Gastrocnemius medialis (tissue), 4 donors: ENCODE measurements around the gene CFDP1. TPM values are rescaled to one million over a fixed set of nuclear protein-coding genes. Genes with fewer than 3 reads are reported as not detected.

ENCODE experiments used
- ATAC-seq, 2 donors: fragments of 150-250 bp; one replicate each; pipeline ENCODE4 v1.9.1; 2016
- DNase-seq, 2 donors: peaks; one replicate each; pipeline ENCODE4 v3.0.0-alpha.2; 2019
- H3K27ac ChIP-seq, 4 donors: fragments of 200-600 bp; sonication (generic); 1 replicate in 1 of 4; 2 replicates in 3 of 4; pipeline ENCODE4 v1.5.1; 2016 to 2018; ENCODE audit warnings: mild to moderate bottlenecking in 2 of 4, moderate library complexity in 1 of 4
- H3K27me3 ChIP-seq, 3 donors: fragments of 200-600 bp; sonication (generic) in 2 of 3; 1 replicate in 1 of 3; 2 replicates in 2 of 3; pipeline versions ENCODE4 v1.5.1 to v1.6.0; 2016 to 2019; ENCODE audit warnings: mild to moderate bottlenecking in 1 of 3, moderate library complexity in 1 of 3
- H3K36me3 ChIP-seq, 2 donors: fragments of 200-600 bp; sonication (generic) in 1 of 2; one replicate each; pipeline ENCODE4 v1.5.1; 2017 to 2018
- H3K4me1 ChIP-seq, 2 donors: fragments of 200-600 bp; sonication (generic) in 1 of 2; one replicate each; pipeline ENCODE4 v1.5.1; 2016 to 2017; ENCODE audit warnings: mild to moderate bottlenecking in 2 of 2
- H3K4me3 ChIP-seq, 4 donors: fragments of 200-600 bp; sonication (generic) in 3 of 4; 1 replicate in 1 of 4; 2 replicates in 3 of 4; pipeline ENCODE4 v1.5.1; 2016 to 2019; ENCODE audit warnings: mild to moderate bottlenecking in 2 of 4
- H3K9me3 ChIP-seq, 3 donors: fragments of 200-600 bp; sonication (generic) in 2 of 3; 1 replicate in 1 of 3; 2 replicates in 2 of 3; pipeline ENCODE4 v1.5.1; 2016 to 2019
- CTCF ChIP-seq, 5 experiments: fragments of 450-650 bp in 3 of 5; fragments of 200-600 bp in 2 of 5; sonication (generic) in 2 of 5; IDR thresholded peaks in 4 of 5; conservative IDR thresholded peaks in 1 of 5; 1 replicate in 4 of 5; 2 replicates in 1 of 5; pipeline ENCODE4 v1.5.1; 2016 to 2019; ENCODE audit warnings: antibody characterized with exemption in 5 of 5, mild to moderate bottlenecking in 3 of 5, moderate library complexity in 3 of 5
- POLR2A ChIP-seq, 2 donors: fragments of 450-650 bp; IDR thresholded peaks; one replicate each; pipeline ENCODE4 v1.6.1; 2017; ENCODE audit warnings: antibody characterized with exemption in 2 of 2, mild to moderate bottlenecking in 2 of 2, moderate library complexity in 2 of 2
- in situ Hi-C, 4 donors: fragments of 200-750 bp; cut with MboI; loops; one replicate each; pipeline versions ENCODE4 v1.15.0 to v1.8.0; 2017; ENCODE audit warnings: low sequenced_read_pairs in 4 of 4
- intact Hi-C: fragments of 100-400 bp; cut with DNase I; formaldehyde crosslinking; loops from one replicate; pipeline ENCODE4 v1.15.1; 2023; ENCODE audit warnings: low total_unique reads
- total RNA-seq, 4 donors: library from RNA; depleted of rRNA; stranded (reverse); fragments of >200 nt; gene quantifications; one replicate each; pipeline versions ENCODE4 v1.1.0 to v1.2.3, GENCODE V29; 2016

The CFDP1 gene
- total RNA-seq, 4 donors from 2014 or later = 20.4 to 28.6 (median 24.2) TPM

- in situ Hi-C loops (no loop called here), intact Hi-C loops (no loop called here)
- Histone ChIP-seq H3K9me3 (no peaks in the 10 kb centered on the region), H3K27ac (no peak overlapping the region), H3K4me1 (no peaks in the 10 kb centered on the region), H3K36me3 (no peaks in the 10 kb centered on the region), H3K27me3 (no peaks in the 10 kb centered on the region), H3K4me3 (no peak overlapping the region)
- TF ChIP-seq CTCF (IDR thresholded peaks at IDR 0.05 in 4 of 5, conservative IDR thresholded peaks at IDR 0.05 in 1 of 5) (no peak), POLR2A (IDR thresholded peaks at IDR 0.05) (no peak)
- DNase-seq (no peak), ATAC-seq (peak in 1 of 2 donors; percentile 41)
These were observed 61.0 kb downstream of the CFDP1 start for GRCh38 chr16:75372236-75372856.

GRCh38 chr16:75371171-75371570 lies 62.1 kb downstream of the CFDP1 start:
- intact Hi-C loops = no loop called here
- in situ Hi-C loops = no loop called here
- Histone ChIP-seq H3K4me1 (no peaks in the 10 kb centered on the region), H3K36me3 (no peaks in the 10 kb centered on the region), H3K27ac (no peak overlapping the region), H3K9me3 (no peaks in the 10 kb centered on the region), H3K27me3 (no peaks in the 10 kb centered on the region), H3K4me3 (no peak overlapping the region)
- TF ChIP-seq POLR2A (IDR thresholded peaks at IDR 0.05) (no peak), CTCF (IDR thresholded peaks at IDR 0.05 in 4 of 5, conservative IDR thresholded peaks at IDR 0.05 in 1 of 5) (no peak)
- DNase-seq = no peak
- no peak for ATAC-seq

- intact Hi-C loops = loop anchor here (1.0 kb wide), 1 partner anchor 39 kb away; no protein-coding TSS in a partner anchor
- H3K9me3 ChIP-seq = no peaks in the 10 kb centered on the region
- no peak for ATAC-seq
- no peaks in the 10 kb centered on the region for H3K27me3 ChIP-seq
- no peaks in the 10 kb centered on the region for H3K36me3 ChIP-seq
- in situ Hi-C loops = no loop called here
- no peak for DNase-seq
- no peaks in the 10 kb centered on the region for H3K4me1 ChIP-seq
- TF ChIP-seq POLR2A (IDR thresholded peaks at IDR 0.05) = no peak
- no peak for TF ChIP-seq CTCF (IDR thresholded peaks at IDR 0.05 in 4 of 5, conservative IDR thresholded peaks at IDR 0.05 in 1 of 5)
- H3K4me3 ChIP-seq = no peak overlapping the region
- no peak overlapping the region for H3K27ac ChIP-seq
These were observed 69.0 kb downstream of the CFDP1 start for GRCh38 chr16:75364286-75364791.

- no peak for DNase-seq
- H3K27ac ChIP-seq = no peak overlapping the region
- in situ Hi-C loops = no loop called here
- no peak overlapping the region for H3K4me3 ChIP-seq
- H3K9me3 ChIP-seq = no peaks in the 10 kb centered on the region
- TF ChIP-seq POLR2A (IDR thresholded peaks at IDR 0.05) (no peak), CTCF (IDR thresholded peaks at IDR 0.05 in 4 of 5, conservative IDR thresholded peaks at IDR 0.05 in 1 of 5) (no peak)
- H3K27me3 ChIP-seq = no peaks in the 10 kb centered on the region
- intact Hi-C loops = no loop called here
- ATAC-seq = no peak
- no peaks in the 10 kb centered on the region for H3K36me3 ChIP-seq
- H3K4me1 ChIP-seq = no peaks in the 10 kb centered on the region
These were observed 70.5 kb downstream of the CFDP1 start for GRCh38 chr16:75362846-75363245.

- Histone ChIP-seq H3K27me3 (no peaks in the 10 kb centered on the region), H3K4me3 (no peak overlapping the region), H3K27ac (no peak overlapping the region), H3K4me1 (no peaks in the 10 kb centered on the region), H3K36me3 (no peaks in the 10 kb centered on the region), H3K9me3 (no peaks in the 10 kb centered on the region)
- DNase-seq (no peak), ATAC-seq (no peak)
- in situ Hi-C loops = no loop called here
- intact Hi-C loops = no loop called here
- TF ChIP-seq CTCF (IDR thresholded peaks at IDR 0.05 in 4 of 5, conservative IDR thresholded peaks at IDR 0.05 in 1 of 5) (no peak), POLR2A (IDR thresholded peaks at IDR 0.05) (no peak)
These were observed 71.4 kb downstream of the CFDP1 start for GRCh38 chr16:75361936-75362335.
